ENCODE measurements around the gene ATRN.
"Not testable (repeated sequence)": the region's sequence is repeated elsewhere in the genome, so short reads cannot be mapped to it uniquely, and the experiment has no call there.

Gene ATRN

DNA sequence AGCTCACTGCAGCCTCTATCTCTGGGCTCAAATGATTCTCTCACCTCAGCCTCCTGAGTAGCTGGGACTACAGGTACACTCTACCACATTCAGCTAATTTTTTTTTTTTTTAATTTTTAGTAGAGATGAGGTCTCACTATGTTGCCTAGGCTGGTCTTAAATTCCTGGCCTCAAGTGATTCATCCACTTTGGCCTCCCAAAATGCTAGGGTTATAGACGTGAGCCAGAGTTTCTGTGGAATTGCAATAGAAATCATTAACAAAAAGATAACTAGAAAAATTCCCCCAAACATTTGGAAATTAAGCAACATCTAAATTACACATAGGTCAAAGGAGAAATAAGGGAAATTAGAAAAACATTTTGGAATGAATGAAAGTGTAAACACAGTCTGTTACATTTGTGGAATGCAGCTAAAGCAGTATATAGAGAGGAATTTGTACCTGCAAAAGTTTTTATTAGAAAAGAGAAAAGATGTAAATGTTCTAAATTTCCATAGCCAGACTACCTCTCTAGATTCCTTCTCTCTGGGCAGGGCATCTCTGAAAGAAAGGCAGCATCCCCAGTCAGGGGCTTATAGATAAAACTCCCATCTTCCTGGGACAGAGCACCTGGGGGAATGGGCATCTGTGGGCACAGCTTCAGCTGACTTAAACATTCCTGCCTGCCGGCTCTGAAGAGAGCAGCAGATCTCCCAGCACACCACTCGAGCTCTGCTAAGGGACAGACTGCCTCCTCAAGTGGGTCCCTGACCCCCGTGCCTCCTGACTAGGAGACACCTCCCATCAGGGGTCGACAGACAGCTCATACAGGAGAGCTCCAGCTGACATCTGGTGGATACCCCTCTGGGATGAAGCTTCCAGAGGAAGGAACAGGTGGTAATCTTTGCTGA is 51.3 kb downstream of the ATRN start:
- DNase-seq: no peak

DNA sequence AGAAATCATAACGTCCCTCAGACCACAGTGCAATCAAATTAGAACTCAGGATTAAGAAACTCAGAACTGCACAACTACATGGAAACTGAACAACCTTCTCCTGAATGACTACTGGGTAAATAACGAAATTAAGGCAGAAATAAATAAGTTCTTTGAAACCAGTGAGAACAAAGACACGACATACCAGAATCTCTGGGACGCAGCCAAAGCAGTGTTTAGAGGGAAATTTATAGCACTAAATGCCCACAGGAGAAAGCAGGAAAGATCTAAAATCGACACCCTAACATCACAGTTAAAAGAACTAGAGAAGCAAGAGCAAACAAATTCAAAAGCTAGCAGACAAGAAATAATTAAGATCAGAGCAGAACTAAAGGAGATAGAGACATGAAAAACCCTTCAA is 53.9 kb downstream of the ATRN start:
- DNase-seq: not testable (repeated sequence)

DNA sequence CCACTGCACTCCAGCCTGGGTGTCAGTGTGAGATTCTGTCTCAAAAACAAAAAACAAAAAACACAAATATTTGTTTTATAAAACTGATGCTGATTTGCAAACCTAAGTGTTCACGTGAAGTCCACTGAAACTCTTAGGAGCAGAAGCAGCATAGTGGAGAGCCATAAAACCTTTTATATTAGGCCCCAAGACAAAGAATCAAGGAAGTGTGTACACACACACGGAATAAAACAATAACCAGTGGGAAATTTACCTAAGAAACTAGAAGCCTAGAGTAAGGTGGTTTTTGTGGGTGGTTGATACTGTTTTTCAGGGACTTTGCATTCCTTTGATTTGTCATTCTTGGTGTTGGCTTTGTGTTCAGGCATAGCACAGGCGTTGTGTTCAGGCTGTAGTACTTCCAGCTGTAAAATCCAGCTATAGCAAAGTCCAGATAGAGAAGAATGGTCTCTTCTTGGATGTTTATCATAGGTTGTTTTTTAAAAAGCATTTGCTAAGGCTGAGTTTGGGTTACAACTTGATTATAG is 61.3 kb downstream of the ATRN start:
- no peak for DNase-seq

DNA sequence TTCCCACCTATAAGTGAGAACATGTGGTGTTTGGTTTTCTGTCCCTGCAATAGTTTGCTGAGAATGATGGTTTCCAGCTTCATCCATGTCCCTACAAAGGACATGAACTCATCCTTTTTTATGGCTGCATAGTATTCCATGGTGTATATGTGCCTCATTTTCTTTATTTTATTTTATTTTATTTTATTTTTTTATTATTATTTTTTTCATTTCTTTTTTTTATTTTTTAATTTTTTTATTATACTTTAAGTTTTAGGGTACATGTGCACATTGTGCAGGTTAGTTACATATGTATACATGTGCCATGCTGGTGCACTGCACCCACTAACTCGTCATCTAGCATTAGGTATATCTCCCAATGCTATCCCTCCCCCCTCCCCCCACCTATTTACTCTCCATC is 66.9 kb downstream of the ATRN start:
- not testable (repeated sequence) for DNase-seq

DNA sequence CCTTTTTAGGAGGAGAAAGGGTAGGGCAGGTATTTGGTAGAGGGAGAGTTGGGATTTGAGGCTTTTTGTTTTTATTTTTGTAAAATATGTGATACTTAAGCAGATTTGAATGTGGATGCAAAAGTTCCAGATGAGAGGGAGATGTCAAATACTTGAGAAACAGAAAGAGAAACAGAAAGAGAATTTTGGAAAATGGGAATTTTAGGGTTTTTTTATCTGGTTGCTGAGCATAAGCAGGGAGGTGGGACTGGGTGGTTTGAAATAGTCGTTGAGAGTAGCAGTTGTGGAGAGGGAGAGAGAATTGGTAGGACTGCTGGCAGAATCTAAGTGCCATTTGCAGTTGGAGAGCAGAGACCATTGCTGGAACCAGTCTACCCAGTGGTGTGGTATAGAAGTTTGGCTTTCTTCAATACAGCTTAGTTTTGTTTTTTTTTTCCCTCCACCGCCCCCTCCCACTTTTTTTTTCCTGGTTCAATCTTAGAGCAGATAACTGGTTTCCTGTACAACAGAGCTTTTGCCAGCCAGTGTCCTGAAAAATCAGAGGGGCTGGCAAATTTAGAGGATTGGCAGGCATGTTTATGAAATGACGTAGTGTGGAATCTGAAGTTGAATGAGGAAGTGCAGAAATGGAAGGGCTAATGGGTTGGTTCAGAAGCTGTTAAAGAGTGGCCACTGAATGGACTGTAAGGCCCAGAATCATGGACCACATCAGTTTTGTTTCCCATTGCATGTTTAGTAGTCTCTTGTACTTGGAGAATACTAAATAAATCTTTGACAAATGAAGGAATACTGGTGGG is 68.7 kb downstream of the ATRN start:
- no peak for DNase-seq

DNA sequence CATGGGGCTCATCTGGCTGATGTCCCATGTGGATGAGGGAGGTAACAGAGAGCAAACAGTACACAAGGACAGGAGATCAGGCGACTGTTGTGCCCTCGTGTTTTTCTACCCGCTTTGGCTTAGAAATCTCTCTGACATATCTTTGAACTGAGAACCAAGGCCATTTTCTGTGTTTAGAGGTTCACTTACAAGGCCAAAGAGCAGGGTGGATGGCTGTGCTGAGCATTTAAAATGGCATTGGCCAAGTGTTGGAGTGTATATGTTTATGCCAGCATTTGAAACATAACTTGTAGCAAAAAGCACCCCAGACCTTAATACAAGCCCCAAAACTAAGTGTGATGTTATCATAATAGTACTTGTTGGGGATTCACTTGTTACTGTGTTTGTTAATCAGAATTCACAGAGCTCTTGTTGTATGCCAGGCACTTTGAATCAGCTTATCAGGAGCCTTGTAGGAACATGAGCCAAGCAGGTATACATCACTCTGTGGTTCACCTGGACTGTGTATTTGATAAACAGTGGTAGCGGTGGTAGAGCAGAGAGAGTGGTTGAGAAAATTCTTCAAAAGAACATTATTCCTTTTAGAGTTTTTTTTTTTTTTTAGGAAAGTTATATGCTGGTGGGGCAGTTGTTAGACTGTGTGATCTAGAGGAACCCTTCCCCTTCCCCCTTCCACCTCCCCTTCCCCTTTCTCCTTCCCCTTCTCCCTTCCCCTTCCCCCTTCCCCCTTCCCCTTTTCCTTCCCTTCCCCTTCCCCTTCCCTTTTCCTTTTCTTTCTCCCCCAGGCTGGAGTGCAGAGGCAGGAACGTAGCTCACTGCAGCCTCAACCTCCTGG is 71.3 kb downstream of the ATRN start:
- no peak for DNase-seq

DNA sequence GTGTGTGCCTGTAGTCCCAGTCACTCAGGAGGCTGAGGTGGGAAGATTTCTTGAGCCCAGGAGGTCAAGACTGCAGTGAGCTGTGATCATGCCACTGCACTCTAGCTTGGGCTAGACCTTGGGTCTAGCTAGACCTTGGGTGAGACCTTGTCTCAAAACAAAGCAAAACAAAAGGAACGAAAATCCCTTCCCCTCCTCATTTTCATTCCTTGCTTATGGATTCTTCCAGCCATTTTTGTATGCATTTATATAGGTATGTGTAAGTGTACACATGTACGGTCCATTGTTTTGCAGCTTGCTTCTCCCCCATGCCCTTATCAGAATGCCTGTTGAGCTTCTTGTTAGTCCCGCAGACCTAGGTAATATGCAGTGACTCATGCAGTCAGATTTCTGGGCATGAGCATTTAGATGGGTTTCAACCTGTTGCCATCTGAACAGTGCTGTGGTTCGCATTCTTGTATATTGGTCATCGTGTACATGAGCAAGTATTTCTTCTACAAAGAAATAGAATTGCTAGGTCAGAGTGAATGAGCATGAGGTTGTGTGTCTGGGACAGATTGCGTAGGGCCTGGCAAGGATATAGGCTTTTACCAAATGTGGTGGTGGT is 73.2 kb downstream of the ATRN start:
- no peak for DNase-seq

DNA sequence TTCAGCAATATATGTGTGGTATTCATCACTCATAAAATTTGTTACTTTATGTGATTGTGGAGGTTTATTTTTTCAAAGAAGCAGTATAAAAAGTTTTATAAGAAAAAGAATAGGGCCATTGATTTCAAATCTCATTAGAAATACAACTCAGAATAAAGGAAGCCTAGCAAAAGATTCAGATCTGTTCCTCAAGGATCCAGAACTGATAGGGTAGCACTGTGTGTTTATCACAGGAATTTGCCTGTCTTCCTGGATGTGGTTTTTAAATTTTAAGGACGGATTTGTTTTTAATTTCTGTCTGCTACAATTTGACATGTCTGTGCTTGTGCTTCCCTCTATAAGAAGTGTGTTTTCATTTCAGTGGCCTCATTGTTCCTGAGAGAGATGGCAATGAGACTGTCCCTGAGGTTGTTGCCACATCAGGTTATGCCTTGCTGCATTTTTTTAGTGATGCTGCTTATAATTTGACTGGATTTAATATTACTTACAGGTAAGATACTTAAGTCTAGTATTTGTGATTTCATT is 74.6 kb downstream of the ATRN start:
- no peak for DNase-seq

DNA sequence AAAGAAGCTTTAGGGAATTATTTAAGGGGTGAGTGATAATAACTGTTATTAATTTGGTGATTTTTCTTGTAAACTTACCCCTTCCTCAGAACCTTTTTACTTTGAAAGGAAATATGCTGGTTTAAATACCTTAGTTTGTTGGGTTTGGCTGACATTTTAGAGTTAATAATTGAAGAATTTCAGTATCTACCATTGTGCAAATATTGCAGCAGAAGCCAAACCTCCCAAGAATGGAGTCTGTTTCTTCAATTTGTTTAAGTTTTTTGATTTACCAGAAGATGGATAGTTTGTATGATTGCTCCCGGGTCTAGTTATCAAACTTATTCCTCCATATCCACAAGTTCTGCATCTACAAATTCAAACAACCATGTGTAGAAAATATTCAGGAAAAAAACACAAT is 77.1 kb downstream of the ATRN start:
- DNase-seq: no peak

DNA sequence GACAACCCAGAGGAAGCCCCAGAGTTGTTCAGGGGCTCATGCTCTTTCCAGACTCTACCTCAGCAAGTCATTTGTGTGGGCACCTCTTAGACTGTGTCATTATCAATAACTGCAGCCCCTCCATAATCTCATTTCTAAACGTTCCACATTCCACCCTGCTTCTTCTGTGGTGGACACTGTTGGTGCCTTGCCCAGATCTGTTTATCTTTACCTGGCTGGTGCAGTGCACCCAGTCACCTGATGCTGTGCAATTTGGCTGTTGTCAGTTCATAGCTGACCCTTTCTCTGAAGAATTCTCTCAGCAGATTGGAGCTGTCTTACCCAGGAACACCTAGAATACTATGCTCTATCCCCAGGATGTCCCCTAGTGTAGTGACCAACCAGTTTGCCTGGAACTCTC is 80.0 kb downstream of the ATRN start:
- no peak for DNase-seq

DNA sequence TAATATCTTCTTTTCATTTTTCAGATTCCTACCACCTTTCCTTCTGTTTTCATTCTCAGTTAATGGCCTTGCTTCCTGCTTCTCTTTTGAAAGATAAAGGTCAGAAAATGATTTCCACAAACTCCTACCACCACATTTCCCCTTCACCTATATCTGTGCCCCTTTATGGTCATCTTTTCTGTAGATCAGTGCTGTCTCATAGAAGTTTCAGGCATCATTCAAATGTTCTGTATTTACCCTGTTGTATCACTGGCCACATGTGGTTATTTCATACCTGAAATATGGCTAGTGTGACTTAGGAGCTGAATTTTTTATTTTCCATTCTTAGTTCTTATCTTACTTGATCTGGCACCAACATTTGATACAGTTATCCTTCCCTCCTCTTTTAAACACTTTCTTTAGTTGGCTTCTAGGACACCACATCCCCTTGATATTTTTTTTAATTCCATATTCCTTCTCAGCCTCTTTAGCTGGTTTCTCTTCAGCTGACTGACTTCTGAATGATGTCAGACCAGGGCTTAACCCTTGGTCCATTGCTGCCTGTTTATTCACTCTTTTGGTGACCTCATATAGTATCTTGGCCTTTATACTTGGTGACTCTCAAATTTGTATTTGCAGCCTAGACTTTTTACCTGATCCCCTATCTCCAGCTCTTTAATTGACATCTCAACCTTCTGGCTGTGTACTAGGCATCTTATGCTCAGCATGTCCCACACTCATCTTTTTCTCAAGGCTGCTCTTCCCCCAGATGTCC is 81.0 kb downstream of the ATRN start:
- no peak for DNase-seq

DNA sequence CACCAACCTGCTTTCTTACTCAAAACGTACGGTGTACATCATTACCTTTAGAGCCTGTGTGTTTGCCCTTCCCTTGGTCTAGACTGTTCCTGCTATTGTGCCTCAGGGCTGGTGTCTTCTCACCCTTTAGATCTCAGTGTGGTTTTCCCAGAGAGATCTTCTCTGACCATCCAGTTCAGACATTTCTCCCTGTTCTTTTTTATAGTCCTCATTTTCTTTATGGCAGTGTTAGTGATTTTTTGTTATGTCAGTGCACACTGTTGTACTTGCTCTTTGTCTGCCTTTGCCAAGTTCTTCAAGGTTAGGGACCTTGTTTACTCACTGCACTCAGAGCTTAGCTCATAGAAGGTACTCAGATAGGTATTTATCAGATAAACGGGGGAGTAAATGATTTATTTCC is 82.8 kb downstream of the ATRN start:
- DNase-seq: no peak

DNA sequence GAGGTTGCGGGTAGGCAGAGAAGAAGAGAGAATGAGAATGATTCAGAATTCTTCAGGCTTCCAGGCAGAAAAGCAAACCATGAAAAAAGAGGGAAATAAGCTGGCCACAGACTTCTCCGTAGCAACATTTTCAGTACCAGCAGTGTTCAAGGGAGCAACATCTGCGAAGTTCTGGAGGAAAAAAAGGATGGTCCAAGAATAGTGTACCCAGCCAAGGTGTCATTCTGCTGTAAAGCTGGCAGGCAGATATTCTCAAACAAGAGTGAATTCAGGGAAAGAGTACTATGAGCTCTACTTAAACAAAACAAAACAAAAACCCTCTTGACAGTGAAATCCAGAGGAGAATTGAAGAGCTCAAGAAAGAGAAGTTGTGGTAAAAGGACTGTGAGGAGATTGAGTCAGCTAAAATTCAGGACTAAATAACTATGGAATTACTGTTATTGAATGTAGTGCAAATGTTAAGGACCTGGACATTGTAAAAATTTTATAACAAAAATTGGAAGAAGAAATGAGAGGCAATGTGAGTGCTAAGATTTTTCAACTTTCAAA is 86.5 kb downstream of the ATRN start:
- DNase-seq: no peak

DNA sequence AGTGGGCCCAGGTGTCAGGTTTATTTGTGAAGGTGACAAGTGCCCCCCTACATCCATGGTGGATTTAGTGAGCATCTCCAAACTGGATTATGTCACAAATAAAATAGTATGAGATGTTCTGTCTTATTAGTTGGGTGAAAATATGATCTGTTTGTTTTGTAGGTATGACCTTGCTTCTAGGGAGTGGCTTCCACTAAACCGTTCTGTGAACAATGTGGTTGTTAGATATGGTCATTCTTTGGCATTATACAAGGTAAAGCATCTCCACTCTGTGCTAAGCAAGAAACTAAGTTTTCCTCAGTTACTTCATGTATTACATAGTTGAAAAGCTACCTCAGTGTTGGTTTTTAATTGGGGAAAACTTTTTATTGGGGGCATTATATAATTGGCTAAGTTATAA is 88.4 kb downstream of the ATRN start:
- no peak for DNase-seq

DNA sequence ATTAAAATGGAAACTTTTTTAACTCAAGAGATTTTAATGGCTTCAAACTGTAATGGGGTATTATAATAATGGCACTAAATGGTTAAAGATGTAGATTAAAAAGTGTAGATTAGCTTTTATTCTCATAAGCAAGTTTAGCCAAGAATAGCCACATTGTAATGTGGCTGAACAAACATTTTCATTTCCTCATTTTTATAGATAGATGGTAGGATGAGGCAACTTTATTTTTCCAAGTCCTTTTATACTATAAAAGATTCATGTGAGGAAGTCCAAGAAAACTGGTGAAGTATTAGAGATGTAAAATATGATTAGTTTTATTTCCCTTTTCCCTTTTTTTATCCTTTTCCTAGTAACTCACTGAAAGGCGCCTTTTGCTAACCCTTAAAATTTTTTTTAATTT is 88.8 kb downstream of the ATRN start:
- DNase-seq: no peak

DNA sequence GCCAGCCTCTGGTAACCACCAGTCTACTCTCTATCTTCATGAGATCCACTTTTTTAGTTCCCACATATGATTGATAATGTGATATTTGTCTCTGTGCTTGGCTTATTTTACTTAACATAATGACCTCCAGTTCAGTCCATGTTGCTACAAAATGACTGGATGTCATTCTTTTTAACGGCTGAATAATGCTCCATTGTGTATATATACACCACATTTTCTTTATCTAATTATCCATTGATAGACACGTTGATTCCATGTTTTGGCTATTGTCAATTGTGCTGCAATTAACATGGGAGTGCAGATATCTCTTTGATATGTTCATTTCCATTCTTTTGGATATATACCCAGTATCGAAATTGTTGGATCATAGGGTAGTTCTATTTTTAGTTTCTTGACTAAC is 89.3 kb downstream of the ATRN start:
- no peak for DNase-seq

DNA sequence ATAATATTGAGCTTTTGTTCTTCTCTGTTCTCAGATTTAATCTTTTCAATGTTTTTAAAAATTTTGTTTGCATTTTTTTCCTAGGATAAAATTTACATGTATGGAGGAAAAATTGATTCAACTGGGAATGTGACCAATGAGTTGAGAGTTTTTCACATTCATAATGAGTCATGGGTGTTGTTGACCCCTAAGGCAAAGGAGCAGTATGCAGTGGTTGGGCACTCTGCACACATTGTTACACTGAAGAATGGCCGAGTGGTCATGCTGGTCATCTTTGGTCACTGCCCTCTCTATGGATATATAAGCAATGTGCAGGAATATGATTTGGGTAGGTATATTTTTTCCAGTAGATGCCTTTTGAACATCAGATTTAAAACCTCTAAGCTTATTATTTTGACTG is 89.8 kb downstream of the ATRN start:
- DNase-seq: no peak

DNA sequence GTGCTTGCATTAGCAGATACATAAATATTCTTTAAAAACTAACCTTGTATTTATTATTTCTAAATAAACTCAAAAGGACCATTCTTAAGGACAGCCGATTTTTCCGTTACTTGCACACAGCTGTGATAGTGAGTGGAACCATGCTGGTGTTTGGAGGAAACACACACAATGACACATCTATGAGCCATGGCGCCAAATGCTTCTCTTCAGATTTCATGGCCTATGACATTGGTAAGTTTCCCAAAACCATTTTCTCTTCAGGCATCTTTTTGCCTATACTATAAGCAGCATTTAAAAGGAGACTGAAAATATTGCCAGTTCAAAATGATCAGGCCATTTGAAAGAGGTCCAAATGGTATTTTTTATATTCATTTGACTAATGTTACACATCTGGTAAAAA is 92.3 kb downstream of the ATRN start:
- DNase-seq: no peak

DNA sequence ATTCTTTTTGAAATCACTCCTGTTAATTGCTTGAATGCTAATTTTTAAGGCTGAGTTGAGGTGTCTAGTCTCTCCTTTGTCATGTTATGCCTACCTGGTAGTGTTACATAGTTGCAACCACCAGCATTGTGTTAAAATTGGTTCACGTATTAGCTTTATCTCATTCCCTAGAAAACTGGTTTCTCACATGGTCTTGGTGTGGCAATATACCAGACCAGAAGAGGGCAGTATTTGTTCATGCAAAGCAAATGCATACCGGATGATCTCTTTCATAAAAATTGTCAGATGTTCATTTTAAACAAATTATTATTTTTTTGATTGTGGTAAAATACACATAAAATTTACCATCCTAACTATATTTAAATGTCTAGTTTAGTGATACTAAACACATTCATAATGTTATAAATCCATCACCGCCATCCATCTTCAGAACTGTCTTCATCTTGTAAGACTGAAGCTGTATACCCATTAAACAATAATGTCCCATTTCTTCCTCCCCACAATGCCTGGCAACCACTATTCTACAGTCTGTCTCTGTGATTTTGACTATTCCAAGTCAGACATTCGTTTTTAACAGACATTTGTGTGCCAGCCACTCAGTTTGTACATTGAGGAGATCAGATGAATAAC is 92.8 kb downstream of the ATRN start:
- DNase-seq: no peak

DNA sequence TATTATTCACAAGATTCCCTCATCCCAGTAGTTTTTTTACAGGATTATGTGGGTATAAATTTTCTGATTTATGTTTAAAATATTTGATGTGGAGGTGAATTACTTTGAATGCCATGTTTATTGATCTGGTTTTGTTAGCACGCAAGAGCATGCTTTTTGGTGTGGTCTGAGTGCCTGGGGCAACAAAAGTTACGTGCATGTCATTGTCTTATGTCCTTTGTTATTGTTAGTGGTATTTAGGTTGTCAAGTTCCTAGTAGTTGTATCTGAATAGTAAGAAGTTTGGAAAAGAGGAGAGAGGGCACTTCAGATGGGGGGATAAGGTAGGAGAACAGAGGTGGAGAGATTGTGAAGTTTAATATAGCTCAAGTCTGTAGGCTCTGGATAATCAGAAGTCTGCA is 95.0 kb downstream of the ATRN start:
- no peak for DNase-seq

DNA sequence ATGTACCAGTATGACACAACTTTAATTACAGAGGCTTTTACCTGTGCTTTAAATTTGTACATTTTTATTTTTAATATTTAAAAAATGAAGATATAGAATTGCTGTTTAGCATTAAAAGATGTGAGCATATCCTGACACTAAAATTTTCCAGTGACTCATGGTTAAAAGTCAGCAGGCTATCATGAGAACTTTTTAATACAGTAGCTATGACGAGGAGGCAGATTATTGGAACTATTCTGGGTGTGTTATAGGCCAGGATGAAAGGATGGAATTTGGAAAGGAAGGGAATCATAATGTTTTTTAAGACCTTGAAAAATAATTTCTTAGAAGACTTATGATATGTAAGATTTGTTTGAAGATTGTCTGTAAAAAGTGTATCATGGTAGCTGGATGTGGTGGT is 101.3 kb downstream of the ATRN start:
- DNase-seq: no peak
